CD4-positive, alpha-beta T cell (primary cell): ENCODE results near the gene ABTB1. TPM values are rescaled to one million over a fixed set of nuclear protein-coding genes. Genes with fewer than 3 reads are reported as not detected.
A peak's percentile ranks its signal among the peaks of the same experiment; 100 is the strongest.
"Not testable (repeated sequence)": the region's sequence is repeated elsewhere in the genome, so short reads cannot be mapped to it uniquely, and the experiment has no call there.

Experiments used
- ATAC-seq: fragments of 200-7000 bp; cut with Tn5 transposase; one replicate; pipeline ENCODE4 v1.10.0; 2022; ENCODE audit warnings: mild to moderate bottlenecking; ENCODE audit not compliant: poor library complexity
- CTCF ChIA-PET: fragments of 350-600 bp; sonication (Branson Sonifier 250); formaldehyde crosslinking; loops from one replicate; lab custom pipeline; 2021; ENCODE audit warnings: antibody characterized with exemption, inconsistent platforms; lab: Charles Lee
- POLR2A ChIA-PET: fragments of 350-600 bp; sonication (Branson Sonifier 250); formaldehyde crosslinking; loops from one replicate; lab custom pipeline; 2021; ENCODE audit warnings: antibody characterized with exemption, inconsistent platforms; lab: Charles Lee
- DNase-seq, 14 experiments: peaks; one replicate each; pipeline ENCODE4 v3.0.0-alpha.2; 2013 to 2020; ENCODE audit warnings: mixed read lengths in 2 of 14
- H3K27ac ChIP-seq, 2 donors: one replicate each; pipeline versions ENCODE4 v1.5.1 to v1.7.0; 2013; ENCODE audit warnings: low read length in 2 of 2, low read depth in 1 of 2, mild to moderate bottlenecking in 1 of 2
- H3K27me3 ChIP-seq, 2 experiments: 1 replicate in 1 of 2; 2 replicates in 1 of 2; pipeline versions ENCODE4 v1.6.1 to v1.7.0; 2013; ENCODE audit warnings: low read length in 2 of 2, control low read depth in 1 of 2, mild to moderate bottlenecking in 1 of 2, moderate library complexity in 1 of 2; ENCODE audit not compliant: insufficient read depth in 2 of 2, control insufficient read depth in 1 of 2
- H3K36me3 ChIP-seq: one replicate; pipeline ENCODE4 v1.6.1; 2013; ENCODE audit warnings: low read length, control low read depth; ENCODE audit not compliant: insufficient read depth
- H3K4me1 ChIP-seq: one replicate; pipeline ENCODE4 v1.6.1; 2013; ENCODE audit warnings: low read length, control low read depth; ENCODE audit not compliant: insufficient read depth
- H3K4me3 ChIP-seq: one replicate; pipeline ENCODE4 v1.5.1; 2013; ENCODE audit warnings: mild to moderate bottlenecking, low read length, moderate library complexity
- H3K9me3 ChIP-seq, 2 experiments: 1 replicate in 1 of 2; 2 replicates in 1 of 2; pipeline versions ENCODE4 v1.6.1 to v1.7.0; 2013; ENCODE audit warnings: low read length in 2 of 2, mild to moderate bottlenecking in 2 of 2, control low read depth in 1 of 2, moderate library complexity in 1 of 2; ENCODE audit not compliant: control insufficient read depth in 1 of 2, insufficient read depth in 1 of 2
- H3K27ac Mint-ChIP-seq: one replicate; pipeline ENCODE4 v1.8.0; 2020; ENCODE audit warnings: mixed read lengths
- H3K27me3 Mint-ChIP-seq: one replicate; pipeline ENCODE4 v1.8.0; 2021; ENCODE audit warnings: mixed read lengths
- H3K36me3 Mint-ChIP-seq: one replicate; pipeline ENCODE4 v1.8.0; 2021; ENCODE audit warnings: low read depth, mixed read lengths
- H3K4me1 Mint-ChIP-seq: one replicate; pipeline ENCODE4 v1.8.0; 2021; ENCODE audit warnings: low read depth, mixed read lengths
- H3K4me3 Mint-ChIP-seq: one replicate; pipeline ENCODE4 v1.8.0; 2020; ENCODE audit warnings: mild to moderate bottlenecking, mixed read lengths
- H3K9me3 Mint-ChIP-seq: one replicate; pipeline ENCODE4 v1.8.0; 2020; ENCODE audit warnings: mixed read lengths
- CTCF ChIP-seq: fragments of 200-600 bp; IDR thresholded peaks from one replicate; pipeline ENCODE4 v1.8.0; 2022; ENCODE audit warnings: antibody characterized with exemption, mild to moderate bottlenecking
- intact Hi-C, 2 experiments: fragments of 100-400 bp; cut with DNase I in 1 of 2; cut with micrococcal nuclease in 1 of 2; formaldehyde crosslinking; loops; one replicate each; pipeline versions ENCODE4 v1.15.1 to v1.9.0; 2023 to 2025; cut with DNase I, micrococcal nuclease
- total RNA-seq, 174 experiments: library from RNA in 2 of 174; stranded (reverse) in 2 of 174; gene quantifications; one replicate each; pipeline ENCODE4 v1.2.3 and lab custom pipeline; 2021 to 2026

ABTB1 gene
- total RNA-seq, 2 experiments from 2014 or later = 116 to 118 TPM

GRCh38 chr3:127679534-127680145, 6.9 kb downstream of the ABTB1 start:
- peaks cover 37% of the 10 kb centered on the region for H3K36me3 ChIP-seq
- ATAC-seq (no peak), DNase-seq (peak in 2 of 14 experiments; percentile 10 to 30)
- no peaks in the 10 kb centered on the region for H3K9me3 ChIP-seq
- Mint-ChIP-seq H3K9me3 (no peaks in the 10 kb centered on the region), H3K36me3 (peaks cover 25% of the 10 kb centered on the region), H3K4me3 (no peak overlapping the region), H3K27ac (peak overlapping the region; percentile 21), H3K4me1 (peaks cover 31% of the 10 kb centered on the region), H3K27me3 (no peaks in the 10 kb centered on the region)
- ChIA-PET POLR2A (interaction anchor here (0.6 kb wide), 1 partner anchor 289 kb away, joined by 3 read pairs; no protein-coding TSS in a partner anchor), CTCF (interaction anchor here (1.8 kb wide), 1 partner anchor 105 kb away, joined by 6 read pairs; no protein-coding TSS in a partner anchor)
- H3K4me1 ChIP-seq = peaks cover 20% of the 10 kb centered on the region
- H3K27me3 ChIP-seq = no peaks in the 10 kb centered on the region
- no peak overlapping the region for H3K27ac ChIP-seq
- no peak overlapping the region for H3K4me3 ChIP-seq
- TF ChIP-seq CTCF = no peak
- intact Hi-C loops = loop anchor here in 1 of 2 experiments (10.0 kb wide), 4 partner anchors 445 to 1595 kb away; partner anchors contain the start of genes EEFSEC, RAB7A, RUVBL1 and SLC41A3

DNA sequence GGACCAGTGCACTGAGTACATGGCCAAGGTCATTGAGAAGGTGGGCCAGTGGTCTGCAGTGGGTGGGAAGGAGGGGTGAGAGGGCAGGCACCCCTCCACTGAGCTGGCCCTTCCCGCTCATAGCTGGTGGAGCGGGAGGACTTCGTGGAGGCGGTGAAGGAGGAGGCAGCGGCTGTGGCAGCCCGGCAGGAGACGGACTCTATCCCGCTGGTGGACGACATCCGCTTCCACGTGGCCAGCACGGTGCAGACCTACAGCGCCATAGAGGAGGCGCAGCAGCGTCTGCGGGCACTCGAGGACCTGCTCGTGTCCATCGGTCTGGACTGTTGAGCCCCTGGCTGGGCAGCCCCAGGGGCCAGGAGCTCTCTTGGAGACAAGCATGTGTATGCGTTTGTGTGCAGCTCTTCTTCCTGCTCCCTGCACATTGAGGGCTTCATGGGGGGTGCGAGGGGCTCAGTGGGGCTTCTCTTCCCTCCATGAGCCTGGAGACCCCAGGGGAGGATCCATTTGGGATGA, 7.5 kb downstream of the ABTB1 start:
- Mint-ChIP-seq H3K9me3 (no peaks in the 10 kb centered on the region), H3K36me3 (peaks cover 25% of the 10 kb centered on the region), H3K4me1 (peaks cover 26% of the 10 kb centered on the region), H3K4me3 (no peak overlapping the region), H3K27ac (no peak overlapping the region), H3K27me3 (no peaks in the 10 kb centered on the region)
- Histone ChIP-seq H3K4me3 (no peak overlapping the region), H3K9me3 (no peaks in the 10 kb centered on the region), H3K36me3 (peaks cover 37% of the 10 kb centered on the region), H3K27ac (no peak overlapping the region), H3K27me3 (no peaks in the 10 kb centered on the region), H3K4me1 (peaks cover 15% of the 10 kb centered on the region)
- ATAC-seq = no peak
- ChIA-PET CTCF (interaction anchor here (1.8 kb wide), 1 partner anchor 105 kb away, joined by 6 read pairs; no protein-coding TSS in a partner anchor), POLR2A (interaction anchor here (0.6 kb wide), 2 partner anchors 83 to 288 kb away, joined by 3 read pairs; no protein-coding TSS in a partner anchor)
- no peak for TF ChIP-seq CTCF
- intact Hi-C loops = no loop called here
- peak in 2 of 14 experiments; percentile 8 to 31 for DNase-seq

DNA sequence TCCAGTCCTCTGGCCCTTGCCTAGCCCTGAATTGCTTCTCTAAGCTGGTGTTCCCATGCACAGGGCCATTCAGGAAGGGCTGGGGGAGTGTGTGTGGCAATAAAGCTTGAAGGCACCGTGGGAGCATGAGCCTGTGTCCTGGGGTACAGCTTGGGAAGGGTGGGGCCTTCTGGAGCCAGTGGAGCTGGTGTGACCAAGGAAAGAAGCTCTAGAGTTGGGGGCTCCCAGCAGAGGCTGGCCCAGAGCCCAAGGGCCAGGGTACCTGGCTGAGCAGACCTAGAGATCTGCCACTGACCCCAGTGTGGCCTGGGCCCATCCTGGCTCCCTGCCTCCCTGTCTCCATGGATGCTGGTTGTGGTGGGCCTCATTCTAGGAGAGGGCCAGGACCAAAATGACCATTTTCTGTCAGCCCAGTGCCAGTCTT, 8.1 kb downstream of the ABTB1 start:
- Histone ChIP-seq H3K4me1 (peaks cover 15% of the 10 kb centered on the region), H3K4me3 (no peak overlapping the region), H3K27ac (no peak overlapping the region), H3K9me3 (no peaks in the 10 kb centered on the region), H3K27me3 (no peaks in the 10 kb centered on the region), H3K36me3 (peaks cover 37% of the 10 kb centered on the region)
- peaks cover 22% of the 10 kb centered on the region for H3K4me1 Mint-ChIP-seq
- no peak for ATAC-seq
- no peak for TF ChIP-seq CTCF
- peaks cover 25% of the 10 kb centered on the region for H3K36me3 Mint-ChIP-seq
- no peaks in the 10 kb centered on the region for H3K27me3 Mint-ChIP-seq
- DNase-seq = peak in 2 of 14 experiments; percentile 1 to 25
- peak overlapping the region; percentile 65 for H3K27ac Mint-ChIP-seq
- no peaks in the 10 kb centered on the region for H3K9me3 Mint-ChIP-seq
- ChIA-PET CTCF (no interaction called here), POLR2A (interaction anchor here (0.6 kb wide), 1 partner anchor 83 kb away, joined by 3 read pairs; no protein-coding TSS in a partner anchor)
- no peak overlapping the region for H3K4me3 Mint-ChIP-seq
- intact Hi-C loops = no loop called here

GRCh38 chr3:127682175-127682554, 9.4 kb downstream of the ABTB1 start:
- DNase-seq, H3K4me3 Mint-ChIP-seq, intact Hi-C loops, H3K4me3 ChIP-seq, H3K27me3 ChIP-seq, H3K9me3 Mint-ChIP-seq, ATAC-seq, H3K27ac Mint-ChIP-seq, H3K27ac ChIP-seq, H3K9me3 ChIP-seq, H3K27me3 Mint-ChIP-seq: not testable (repeated sequence)
- Mint-ChIP-seq H3K36me3 (peaks cover 20% of the 10 kb centered on the region), H3K4me1 (peaks cover 17% of the 10 kb centered on the region)
- H3K4me1 ChIP-seq = peaks cover 15% of the 10 kb centered on the region
- H3K36me3 ChIP-seq = peaks cover 26% of the 10 kb centered on the region
- CTCF ChIA-PET = interaction anchor here (1.3 kb wide), 1 partner anchor 107 kb away, joined by 3 read pairs; no protein-coding TSS in a partner anchor
- POLR2A ChIA-PET = interaction anchor here (0.8 kb wide), 1 partner anchor 9 kb away, joined by 3 read pairs; no protein-coding TSS in a partner anchor
